DOHH2 (cell line): Measurements from ENCODE around the gene CRACR2A.

Experiments used
- EZH2phosphoT487 ChIP-seq: fragments of 200-600 bp; sonication (generic); IDR thresholded peaks from 2 replicates; pipeline ENCODE4 v1.6.1; 2017; ENCODE audit warnings: borderline replicate concordance, mild to moderate bottlenecking, antibody characterized with exemption, low read length, moderate library complexity, mixed read lengths
- TF ChIP-seq, protein P1 (sequence below): fragments of 200-600 bp; sonication (generic); IDR thresholded peaks from one replicate; pipeline ENCODE4 v1.5.1; 2014; ENCODE audit warnings: antibody characterized with exemption, mild to moderate bottlenecking, low read depth, low read length; ENCODE audit not compliant: poor library complexity, severe bottlenecking

DNA sequence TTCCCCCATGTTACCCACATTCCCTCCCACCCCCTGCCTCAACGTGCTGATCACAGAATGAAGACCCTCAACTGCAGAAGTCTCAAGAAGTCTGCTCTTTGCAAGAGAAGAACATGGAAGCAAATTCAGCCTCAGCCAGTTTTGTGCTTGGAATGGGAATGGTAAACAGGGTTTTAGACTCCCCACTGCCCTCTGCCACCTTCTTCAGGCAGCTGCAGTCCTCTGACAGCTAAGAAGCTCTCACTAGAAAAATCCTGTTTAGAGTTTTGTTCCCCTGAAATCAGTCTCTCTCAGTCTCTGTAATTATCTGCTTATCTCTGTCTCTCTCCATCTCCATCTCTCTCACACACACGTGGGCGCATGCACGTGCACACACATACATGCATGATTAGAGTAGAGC lies 85.4 kb downstream of the CRACR2A start:
- TF ChIP-seq, protein P1, sequence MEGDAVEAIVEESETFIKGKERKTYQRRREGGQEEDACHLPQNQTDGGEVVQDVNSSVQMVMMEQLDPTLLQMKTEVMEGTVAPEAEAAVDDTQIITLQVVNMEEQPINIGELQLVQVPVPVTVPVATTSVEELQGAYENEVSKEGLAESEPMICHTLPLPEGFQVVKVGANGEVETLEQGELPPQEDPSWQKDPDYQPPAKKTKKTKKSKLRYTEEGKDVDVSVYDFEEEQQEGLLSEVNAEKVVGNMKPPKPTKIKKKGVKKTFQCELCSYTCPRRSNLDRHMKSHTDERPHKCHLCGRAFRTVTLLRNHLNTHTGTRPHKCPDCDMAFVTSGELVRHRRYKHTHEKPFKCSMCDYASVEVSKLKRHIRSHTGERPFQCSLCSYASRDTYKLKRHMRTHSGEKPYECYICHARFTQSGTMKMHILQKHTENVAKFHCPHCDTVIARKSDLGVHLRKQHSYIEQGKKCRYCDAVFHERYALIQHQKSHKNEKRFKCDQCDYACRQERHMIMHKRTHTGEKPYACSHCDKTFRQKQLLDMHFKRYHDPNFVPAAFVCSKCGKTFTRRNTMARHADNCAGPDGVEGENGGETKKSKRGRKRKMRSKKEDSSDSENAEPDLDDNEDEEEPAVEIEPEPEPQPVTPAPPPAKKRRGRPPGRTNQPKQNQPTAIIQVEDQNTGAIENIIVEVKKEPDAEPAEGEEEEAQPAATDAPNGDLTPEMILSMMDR = no peak
- TF ChIP-seq EZH2phosphoT487 = no peak
